ENCODE data around the gene CRELD2. TPM values are rescaled to one million over a fixed set of nuclear protein-coding genes. Genes with fewer than 3 reads are reported as not detected.
A peak's percentile ranks its signal among the peaks of the same experiment; 100 is the strongest.

CRELD2 gene
- polyA plus RNA-seq, 2 of the 4 experiments (the other 2 are of a cell fraction): 15.1 to 18.7 TPM

- H3K4me1 ChIP-seq: peaks cover 42% of the 10 kb centered on the region
- DNase-seq (ENCODE audit: low read depth in 1 of 2, low spot score in 1 of 2) (no peak), FAIRE-seq (no peak), ATAC-seq (no peak)
- POLR2A ChIA-PET: no interaction called here
- TF ChIP-seq ZFP36 (IDR thresholded peaks at IDR 0.05; ENCODE audit: borderline replicate concordance, partially characterized antibody) (no peak), TP53 (CRISPR knock-in tag; IDR thresholded peaks at IDR 0.05) (no peak), CHD2 (IDR thresholded peaks at IDR 0.05; ENCODE audit: low read length, partially characterized antibody) (no peak), NPAS2 (CRISPR knock-in tag; IDR thresholded peaks at IDR 0.05; ENCODE audit: borderline replicate concordance) (no peak), HOXA7 (CRISPR knock-in tag; IDR thresholded peaks at IDR 0.05) (no peak), HMGXB4 (CRISPR knock-in tag; IDR thresholded peaks at IDR 0.05; ENCODE audit: borderline replicate concordance) (no peak), MAFK (IDR thresholded peaks at IDR 0.05; ENCODE audit: partially characterized antibody) (no peak), FOSB (CRISPR knock-in tag; IDR thresholded peaks at IDR 0.05) (no peak), BHLHE40 (IDR thresholded peaks at IDR 0.05; ENCODE audit: low read depth, low read length) (no peak), ZC3H11A (IDR thresholded peaks at IDR 0.05) (no peak), CBX8 (IDR thresholded peaks at IDR 0.05) (no peak), KDM1A (IDR thresholded peaks at IDR 0.05; ENCODE audit: low read depth) (no peak), EP300 (IDR thresholded peaks at IDR 0.05) (no peak)
- 100% methylated on average over 6 of the region's 22 CpGs for WGBS (ENCODE audit: missing lambda C conversion rate)
- CTCF ChIA-PET: interaction anchor here (1.1 to 3.1 kb wide), 4 partner anchors 9 to 386 kb away, joined by 4 to 15 read pairs (median 5); no protein-coding TSS in a partner anchor
- H3K4me2 ChIP-seq: no peak overlapping the region
- peak overlapping the region in 1 of 2 experiments; percentile 36; a peak in 2 of 6 replicates for H3K27ac ChIP-seq
- H3K9me3 ChIP-seq: no peaks in the 10 kb centered on the region
- no peak overlapping the region for H3K4me3 ChIP-seq
Measured at GRCh38 chr22:49955581-49956417, 37.4 kb downstream of the CRELD2 start.

- ChIA-PET CTCF (interaction anchor here (1.1 to 3.1 kb wide), 4 partner anchors 10 to 385 kb away, joined by 4 to 15 read pairs (median 5); no protein-coding TSS in a partner anchor), POLR2A (no interaction called here)
- no peak overlapping the region; a peak in 1 of 6 replicates for H3K27ac ChIP-seq
- no peak for FAIRE-seq
- no peaks in the 10 kb centered on the region for H3K9me3 ChIP-seq
- TF ChIP-seq ELK1 (IDR thresholded peaks at IDR 0.05; ENCODE audit: low read depth, low read length): no peak
- TF ChIP-seq KDM1A (IDR thresholded peaks at IDR 0.05; ENCODE audit: low read depth): no peak
- no peak for TF ChIP-seq MAX (IDR thresholded peaks at IDR 0.05)
- TF ChIP-seq JUNB (IDR thresholded peaks at IDR 0.05): no peak
- no peak for TF ChIP-seq HEYL (CRISPR knock-in tag; IDR thresholded peaks at IDR 0.05)
- no peak for TF ChIP-seq ESRRA (IDR thresholded peaks at IDR 0.05; ENCODE audit: borderline replicate concordance, low read length)
- no peak for TF ChIP-seq EP300 (IDR thresholded peaks at IDR 0.05)
- TF ChIP-seq REST (IDR thresholded peaks at IDR 0.05): no peak
- no peak for TF ChIP-seq NFE2L2 (conservative IDR thresholded peaks at IDR 0.05; ENCODE audit: low read length)
- TF ChIP-seq HOXA7 (CRISPR knock-in tag; IDR thresholded peaks at IDR 0.05): no peak
- TF ChIP-seq ZSCAN20 (CRISPR knock-in tag; IDR thresholded peaks at IDR 0.05): no peak
- TF ChIP-seq CHD2 (IDR thresholded peaks at IDR 0.05; ENCODE audit: low read length, partially characterized antibody): no peak
- no peak for TF ChIP-seq CEBPB (IDR thresholded peaks at IDR 0.05)
- TF ChIP-seq FOSL2 (IDR thresholded peaks at IDR 0.05): no peak
- no peak for TF ChIP-seq FOSL2 (CRISPR knock-in tag; IDR thresholded peaks at IDR 0.05)
- no peak for TF ChIP-seq E2F6 (IDR thresholded peaks at IDR 0.05; ENCODE audit: borderline replicate concordance, low read depth)
- no peak overlapping the region for H3K4me2 ChIP-seq
- no CpG with 5 or more reads among the region's 15 CpGs for WGBS (ENCODE audit: missing lambda C conversion rate)
- no peak for ATAC-seq
- no peak for DNase-seq (ENCODE audit: low read depth in 1 of 2, low spot score in 1 of 2)
- H3K4me1 ChIP-seq: peaks cover 36% of the 10 kb centered on the region
- no peak overlapping the region for H3K4me3 ChIP-seq
Measured at GRCh38 chr22:49956418-49956770, 38.0 kb downstream of the CRELD2 start.

Data from A549 (cell line).